UCSD-AML1 (cell line): ENCODE measurements around the gene GMPR.
A peak's percentile ranks its signal among the peaks of the same experiment; 100 is the strongest.

Experiments
- DNase-seq: peaks from one replicate; lab custom pipeline; 2025; ENCODE audit not compliant: unreplicated experiment; lab: John Stamatoyannopoulos, UW

GMPR gene

DNA sequence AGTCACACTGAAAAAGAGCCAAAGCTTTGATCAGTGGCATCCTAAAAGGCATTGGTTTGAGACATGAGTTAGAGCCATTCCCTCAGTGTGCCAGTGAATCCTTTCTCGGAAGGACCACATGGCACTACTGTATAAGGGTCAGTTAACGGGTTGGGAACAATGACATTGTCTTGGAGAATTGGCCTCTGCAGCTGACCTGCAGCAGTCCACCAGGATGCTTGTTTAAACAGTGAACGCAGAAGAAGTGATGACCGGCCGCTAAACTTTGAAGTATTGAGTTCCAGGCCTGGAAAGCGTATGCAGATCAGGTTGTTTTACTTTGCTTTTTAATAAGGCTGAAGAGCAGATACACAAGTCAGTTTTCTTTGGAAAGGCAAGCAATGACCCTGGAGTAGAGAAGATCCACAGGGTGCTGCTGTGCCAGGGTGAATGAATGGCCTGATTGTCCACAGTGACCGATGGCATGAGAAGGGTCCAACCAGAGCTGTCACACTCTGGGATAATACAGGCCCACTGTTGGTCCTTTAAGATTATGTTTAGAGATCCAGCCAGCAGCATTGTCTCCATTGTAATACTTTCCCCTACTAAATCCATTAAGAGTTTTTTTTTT lies 57.8 kb downstream of the GMPR start:
- DNase-seq: no peak

GRCh38 chr6:16299861-16300260 lies 61.5 kb downstream of the GMPR start:
- DNase-seq: no peak

- no peak for DNase-seq
Measured at GRCh38 chr6:16301511-16301910, 63.1 kb downstream of the GMPR start.

DNA sequence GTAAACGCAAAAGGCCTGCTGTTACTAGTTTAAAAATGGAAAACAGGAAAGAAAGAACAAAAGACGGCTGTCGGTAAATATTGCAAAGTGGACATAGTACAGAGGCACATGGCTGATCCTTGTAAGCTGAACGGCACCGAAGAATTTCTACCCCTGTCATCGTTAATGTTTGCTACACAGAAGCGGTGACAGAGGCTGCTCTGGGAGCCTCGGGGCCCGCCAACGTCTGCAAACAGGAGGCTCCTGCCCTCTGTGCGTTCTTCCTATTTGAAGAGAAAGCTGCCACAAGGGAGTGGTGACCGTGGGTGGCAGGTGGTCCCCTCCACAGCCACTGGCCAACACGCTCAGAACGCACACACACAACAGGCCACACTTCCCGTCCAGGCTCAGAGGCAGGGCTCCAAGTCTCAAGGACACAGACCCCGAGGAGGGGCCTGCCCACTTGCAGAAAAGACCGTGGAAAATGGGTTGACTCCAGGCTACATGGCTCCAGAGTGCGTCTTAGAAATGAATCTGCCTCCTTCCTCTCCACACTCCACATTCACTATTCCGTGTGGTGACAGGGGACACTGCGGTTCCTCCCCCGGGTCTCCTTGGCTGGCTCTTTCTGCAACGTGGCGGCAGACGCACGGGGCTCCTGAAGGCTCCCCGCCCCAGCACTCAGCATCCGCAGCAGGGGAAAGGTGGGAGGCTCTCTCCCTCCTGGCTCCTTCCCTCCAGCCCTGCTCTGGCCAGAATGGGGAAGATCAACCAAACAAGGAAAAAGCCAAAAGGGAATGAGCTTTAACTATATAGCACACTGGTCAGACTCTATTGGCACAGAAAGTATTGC lies 64.5 kb downstream of the GMPR start:
- no peak for DNase-seq

DNA sequence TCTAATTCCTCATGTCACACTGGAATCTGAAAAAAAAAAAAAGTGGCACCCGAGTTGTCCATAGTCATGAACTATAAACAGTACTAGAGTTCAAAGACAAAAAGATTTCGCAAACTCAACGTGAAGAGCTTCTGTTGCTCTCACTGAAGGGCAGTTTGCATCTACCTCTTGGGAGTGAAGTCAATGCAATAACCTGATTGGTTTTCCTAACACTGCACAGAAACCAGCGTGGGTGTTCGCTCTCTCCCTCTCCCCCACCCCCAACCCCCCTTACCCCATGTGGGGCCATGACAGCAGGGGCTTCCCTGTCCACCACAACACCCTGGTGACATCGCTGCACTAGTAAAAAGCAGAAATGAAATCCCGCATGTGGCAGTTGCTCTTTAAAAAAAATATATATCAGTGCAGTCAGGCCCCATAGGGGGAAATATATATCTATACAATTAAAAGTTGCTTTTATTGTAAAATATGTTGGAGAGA lies 66.9 kb downstream of the GMPR start:
- DNase-seq: no peak

DNA sequence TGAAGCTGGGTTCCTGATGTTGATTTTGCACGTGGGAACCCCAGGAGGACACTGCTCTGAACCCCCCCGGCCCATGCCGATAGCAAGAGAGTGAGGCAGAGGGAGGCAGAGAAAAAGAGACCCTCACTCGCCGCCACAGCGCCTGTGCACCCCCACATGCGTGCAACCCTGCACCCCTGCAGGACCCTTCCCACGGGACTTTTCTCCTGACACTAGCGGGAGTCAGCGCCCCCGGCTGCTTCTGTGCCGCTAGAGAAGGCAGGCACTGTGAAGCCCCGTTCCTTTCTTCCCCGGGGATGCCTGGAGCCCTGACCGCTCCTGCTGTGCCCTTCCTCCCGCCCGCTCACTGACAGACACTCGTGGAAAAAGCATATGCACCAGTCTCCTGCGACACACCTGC lies 67.4 kb downstream of the GMPR start:
- DNase-seq: no peak

DNA sequence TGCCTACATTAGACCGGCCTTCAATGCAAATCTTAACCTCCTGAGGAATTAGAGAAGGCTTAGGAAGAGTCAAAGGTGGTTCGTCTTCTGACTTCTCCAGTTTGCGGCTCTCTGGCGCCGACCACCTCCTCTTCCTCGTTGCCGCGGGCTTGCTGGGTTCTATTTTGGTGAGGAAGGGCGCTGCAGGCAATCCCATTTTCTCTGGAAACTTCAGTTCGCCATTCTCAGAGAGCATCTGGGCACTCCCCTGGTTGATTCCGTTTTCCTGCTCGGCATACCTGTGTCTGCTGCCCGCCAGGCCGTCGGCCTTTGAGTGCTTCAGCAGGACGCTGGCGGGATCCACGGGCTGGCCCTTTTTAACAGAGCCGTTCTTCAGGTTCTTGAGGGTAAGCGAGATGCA lies 67.9 kb downstream of the GMPR start:
- no peak for DNase-seq

DNA sequence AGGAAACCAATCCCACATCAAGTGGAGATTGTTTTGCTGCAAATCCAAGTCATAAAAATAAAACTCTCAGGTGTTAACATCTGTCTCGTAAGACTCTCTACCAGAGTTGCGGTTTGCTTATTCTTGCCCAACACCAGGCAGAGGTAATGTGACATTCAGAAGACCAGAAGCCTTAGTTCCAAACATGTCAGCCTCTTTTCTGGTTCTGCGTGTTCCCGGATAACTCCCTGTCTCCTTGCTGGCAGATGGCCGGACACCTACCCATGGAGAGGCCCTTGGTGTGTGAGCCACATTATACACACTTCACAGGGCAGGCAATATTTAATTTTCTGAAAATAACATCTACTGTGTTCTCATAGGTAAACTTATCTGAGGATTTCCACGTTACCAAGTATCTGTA lies 73.4 kb downstream of the GMPR start:
- DNase-seq: no peak

DNA sequence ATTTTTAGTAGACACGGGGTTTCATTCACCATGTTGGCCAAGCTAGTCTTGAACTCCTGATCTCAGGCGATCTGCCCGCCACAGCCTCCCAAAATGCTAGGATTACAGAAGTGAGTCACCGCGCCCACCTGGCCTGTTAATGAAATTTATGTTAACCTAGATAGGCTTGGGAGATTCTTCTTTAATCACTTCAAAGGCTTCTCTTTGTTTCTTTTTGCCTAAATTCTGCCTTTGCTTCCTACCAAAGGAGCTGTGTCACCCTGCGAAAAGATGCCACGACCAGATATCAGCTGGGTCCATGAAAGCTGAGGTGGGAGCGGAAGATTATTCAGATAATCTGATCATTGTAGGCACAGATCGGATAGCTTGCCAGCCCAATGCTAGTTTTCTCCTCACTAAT lies 75.3 kb downstream of the GMPR start:
- DNase-seq: no peak

GRCh38 chr6:16314296-16314695 lies 75.9 kb downstream of the GMPR start:
- no peak for DNase-seq

DNA sequence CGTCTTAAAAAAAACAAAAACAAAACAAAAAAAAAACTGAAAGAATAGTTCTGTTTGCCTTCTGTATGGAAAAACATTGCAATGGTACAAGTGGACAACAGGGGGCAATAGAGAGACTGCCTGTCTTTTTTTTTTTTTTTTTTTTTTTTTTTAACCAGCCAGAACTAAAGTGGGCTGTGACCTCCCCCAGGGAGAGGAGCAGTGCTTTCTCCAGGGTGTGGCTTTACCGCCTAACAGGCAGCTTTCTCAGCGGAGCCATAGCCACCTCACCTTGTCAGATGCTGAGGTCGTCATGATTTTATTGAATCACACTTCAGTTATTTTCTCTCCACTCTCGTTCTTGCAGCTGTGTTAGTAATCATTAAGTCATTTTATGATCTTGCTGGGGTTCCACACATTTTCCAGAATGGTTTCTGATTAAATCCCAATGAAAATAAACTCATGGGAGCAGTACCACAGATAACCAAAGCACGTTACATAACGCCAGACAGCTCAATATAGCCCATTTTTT lies 78.4 kb downstream of the GMPR start:
- no peak for DNase-seq

DNA sequence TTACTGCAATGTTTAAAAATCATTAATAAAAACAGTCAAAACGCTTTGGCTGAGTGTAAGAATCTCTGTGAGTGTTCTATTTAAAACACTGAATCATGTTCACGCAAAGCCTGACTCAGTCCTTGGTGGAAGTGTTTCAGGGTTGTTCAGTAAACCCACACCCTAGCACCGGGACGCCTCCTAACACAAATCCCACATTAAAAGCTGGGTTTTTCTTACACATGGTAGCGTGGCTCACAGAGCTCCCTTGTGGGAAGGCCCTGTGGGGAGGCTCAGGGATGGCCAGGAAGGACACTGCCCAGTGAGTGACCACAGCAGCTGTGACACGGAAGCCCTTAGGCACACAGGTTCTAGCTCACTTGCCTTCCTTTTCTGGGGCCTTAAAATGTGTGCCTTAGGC lies 80.2 kb downstream of the GMPR start:
- no peak for DNase-seq

- no peak for DNase-seq
Measured at GRCh38 chr6:16318953-16319720, 80.8 kb downstream of the GMPR start.

DNA sequence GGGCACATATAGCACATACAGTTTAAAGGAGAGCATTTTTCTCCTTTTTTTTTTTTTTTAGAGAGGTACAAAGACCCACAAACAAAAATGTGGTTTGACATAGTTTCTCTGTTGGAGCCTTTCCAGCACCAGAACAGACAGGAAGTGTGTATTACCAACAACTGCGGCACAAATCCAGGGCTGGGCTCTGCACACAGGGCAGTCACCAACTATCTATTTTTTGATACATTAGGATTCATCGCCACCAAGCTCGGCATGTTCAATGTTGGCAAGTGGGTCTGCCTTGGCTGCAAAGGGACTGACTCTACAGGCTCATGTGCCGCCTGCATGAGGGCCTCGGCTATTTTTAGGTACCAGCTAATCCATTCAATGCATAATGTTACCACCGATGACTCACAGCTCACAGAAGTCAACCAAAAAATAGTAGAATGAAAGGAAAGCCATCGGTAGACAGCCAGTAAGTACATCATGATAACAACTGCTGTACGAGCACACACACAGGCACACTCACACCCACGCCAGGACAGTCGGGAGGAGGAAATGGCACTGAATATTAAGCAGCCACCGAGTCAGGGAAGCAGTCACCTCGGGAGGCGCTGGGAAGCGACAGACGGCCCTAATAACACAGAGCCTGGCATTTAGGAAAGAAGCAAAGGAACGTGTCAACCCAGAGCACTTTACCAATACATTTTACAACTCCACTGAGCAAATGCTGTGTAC lies 81.6 kb downstream of the GMPR start:
- peak; percentile 59 for DNase-seq

DNA sequence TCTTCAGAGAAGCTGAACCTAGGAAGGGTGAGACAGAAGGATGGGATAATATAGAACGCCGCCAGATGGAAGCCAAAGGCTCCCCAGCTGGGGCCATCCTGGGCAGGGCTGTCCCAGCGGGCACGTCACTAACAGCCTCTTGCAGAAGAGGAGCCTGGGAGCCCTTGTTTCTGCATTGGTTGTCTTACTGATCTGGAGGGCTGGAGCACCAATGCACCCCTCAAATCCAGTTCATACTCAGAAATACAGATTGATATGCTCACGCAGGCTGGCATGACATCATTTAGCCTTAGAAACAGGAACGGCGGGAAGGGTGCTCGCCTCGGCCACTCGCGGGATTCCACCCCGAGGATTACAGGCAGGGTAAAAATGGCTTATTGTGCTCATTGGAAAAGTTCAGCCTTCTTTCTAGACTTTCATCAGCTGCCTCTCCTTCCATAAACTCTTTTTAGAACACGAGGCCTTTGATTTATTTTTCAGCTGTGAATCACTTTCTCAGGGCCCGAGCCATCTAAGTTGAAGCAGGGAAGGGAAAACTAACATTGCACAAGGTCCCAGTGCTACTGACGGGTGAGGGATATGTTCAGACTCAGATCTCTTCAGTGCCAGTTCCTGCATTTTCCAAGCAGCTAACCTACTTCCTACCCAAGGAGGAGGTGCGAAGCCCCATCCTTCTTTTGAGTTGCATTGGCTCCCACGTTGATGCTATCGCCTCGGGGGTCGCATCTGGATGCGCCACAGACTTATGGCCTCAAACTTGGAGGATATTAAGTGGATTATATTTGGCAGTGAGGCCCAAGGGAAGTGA lies 82.3 kb downstream of the GMPR start:
- DNase-seq: no peak

- DNase-seq: no peak
Measured at GRCh38 chr6:16321341-16321710, 82.9 kb downstream of the GMPR start.

DNA sequence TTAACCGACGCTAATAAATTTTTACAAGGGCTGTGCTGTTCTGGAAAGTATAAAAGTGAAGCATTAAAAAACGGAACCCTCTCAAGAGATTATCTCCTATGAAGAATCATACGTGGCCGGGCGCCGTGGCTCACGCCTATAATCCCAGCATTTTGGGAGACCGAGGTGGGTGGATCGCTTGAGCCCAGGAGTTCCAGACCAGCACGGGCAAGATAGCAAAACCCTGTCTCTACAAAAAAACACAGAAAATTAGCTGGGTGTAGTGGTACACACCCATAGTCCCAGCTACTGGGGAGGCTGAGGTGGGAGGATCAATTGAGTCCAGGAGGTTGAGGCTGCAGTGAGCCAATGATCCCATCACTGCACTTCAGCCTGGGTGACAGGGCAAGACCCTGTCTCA lies 83.4 kb downstream of the GMPR start:
- no peak for DNase-seq

- DNase-seq: no peak
Measured at GRCh38 chr6:16322666-16323312, 84.4 kb downstream of the GMPR start.

DNA sequence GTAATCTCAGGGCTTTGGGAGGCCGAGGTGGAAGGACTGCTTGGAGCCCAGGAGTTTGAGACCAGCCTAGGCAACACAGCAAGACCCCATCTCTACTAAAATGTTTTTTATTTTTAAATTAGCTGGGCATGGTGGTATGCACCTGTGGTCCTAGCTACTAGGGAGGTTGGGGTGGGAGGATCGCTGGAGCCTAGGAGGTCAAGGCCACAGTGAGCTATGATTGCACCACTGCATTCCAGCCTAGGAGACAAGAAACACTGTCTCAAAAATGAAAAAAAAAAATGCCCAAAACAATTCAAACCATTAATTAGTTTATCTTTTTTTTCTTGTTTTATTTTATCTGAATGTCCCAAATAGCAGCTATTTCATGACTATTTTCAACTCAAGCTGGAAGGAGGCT lies 85.8 kb downstream of the GMPR start:
- no peak for DNase-seq
